Fibroblast of skin of left biceps (primary cell): Measurements from ENCODE around the gene ETV3.
A peak's percentile ranks its signal among the peaks of the same experiment; 100 is the strongest.

ENCODE experiments used
- DNase-seq, 2 experiments: peaks; one replicate each; pipeline ENCODE4 v3.0.0-alpha.2; 2013; ENCODE audit warnings: low read depth in 2 of 2

The ETV3 gene

DNA sequence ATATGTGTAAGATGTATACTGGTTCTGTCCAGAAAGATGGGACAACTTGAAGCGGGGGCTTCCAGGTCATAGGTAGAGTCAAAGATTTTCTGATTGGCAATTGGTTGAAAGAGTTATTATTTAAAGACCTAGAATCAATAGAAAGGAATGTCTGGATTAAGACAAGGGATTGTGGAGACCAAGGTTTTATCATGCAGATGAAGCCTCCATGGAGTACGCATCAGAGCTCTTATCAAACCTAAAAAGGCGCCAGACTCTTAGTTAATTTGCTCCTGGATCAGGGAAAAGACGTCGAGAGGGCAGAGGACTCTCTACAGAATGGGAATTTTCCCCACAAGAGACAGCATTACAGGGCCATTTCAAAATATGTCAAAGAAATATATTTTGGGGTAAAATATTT is 23.7 kb upstream of the ETV3 start:
- DNase-seq, result no peak

- no peak for DNase-seq
Measured at GRCh38 chr1:157158967-157159366, 20.8 kb upstream of the ETV3 start.

GRCh38 chr1:157157501-157158190 is 19.5 kb upstream of the ETV3 start:
- peak in 1 of 2 experiments; percentile 40 for DNase-seq

DNA sequence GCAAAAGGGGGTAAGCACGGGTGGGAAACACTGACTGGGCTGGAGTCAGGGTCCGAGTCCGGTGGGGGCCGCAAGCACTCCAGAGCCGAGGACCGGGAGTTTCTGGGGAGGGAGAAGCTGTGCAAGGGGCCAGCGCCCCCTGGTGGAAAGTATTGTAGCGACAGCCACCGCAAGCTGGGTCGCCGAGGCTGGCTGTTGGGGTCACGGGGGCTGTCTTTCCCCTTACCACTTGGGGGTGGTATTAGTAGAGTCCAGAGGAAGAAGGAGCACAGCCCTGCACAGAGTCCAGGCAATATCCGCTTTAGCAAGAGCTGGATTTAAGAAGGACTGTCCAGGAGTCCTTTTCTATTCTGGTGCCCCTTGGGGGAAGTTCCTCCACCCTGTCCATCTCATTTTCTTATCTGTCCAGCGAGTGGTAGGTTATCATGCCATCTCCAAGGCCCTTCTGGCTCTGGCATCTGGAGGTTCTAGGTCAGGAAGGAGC is 17.9 kb upstream of the ETV3 start:
- DNase-seq, result peak in 1 of 2 experiments; percentile 19

- no peak for DNase-seq
Measured at GRCh38 chr1:157155658-157156057, 17.5 kb upstream of the ETV3 start.

GRCh38 chr1:157154940-157155514 is 16.8 kb upstream of the ETV3 start:
- DNase-seq, result no peak

GRCh38 chr1:157154291-157154690 is 16.1 kb upstream of the ETV3 start:
- no peak for DNase-seq

DNA sequence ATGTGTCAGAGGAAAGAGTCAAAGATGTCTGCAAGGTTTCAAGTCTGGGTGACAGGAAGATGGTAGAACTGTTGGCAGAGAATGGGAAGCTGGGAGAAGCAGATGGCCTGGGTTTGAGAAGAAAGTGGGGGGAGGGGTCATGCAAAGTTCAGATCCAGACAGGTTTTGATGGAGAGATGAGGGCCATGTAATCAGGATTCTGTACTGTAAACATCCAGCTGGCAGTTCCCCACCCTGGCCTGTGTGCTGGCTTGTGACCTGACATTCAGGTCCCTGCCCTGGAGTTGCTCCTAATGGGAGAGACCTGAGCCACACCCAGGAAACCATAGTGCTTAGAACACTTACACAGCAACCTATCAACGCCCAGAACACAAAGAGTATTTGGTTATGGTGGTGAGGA is 15.6 kb upstream of the ETV3 start:
- DNase-seq, result no peak

- DNase-seq, result no peak
Measured at GRCh38 chr1:157152510-157152909, 14.3 kb upstream of the ETV3 start.

DNA sequence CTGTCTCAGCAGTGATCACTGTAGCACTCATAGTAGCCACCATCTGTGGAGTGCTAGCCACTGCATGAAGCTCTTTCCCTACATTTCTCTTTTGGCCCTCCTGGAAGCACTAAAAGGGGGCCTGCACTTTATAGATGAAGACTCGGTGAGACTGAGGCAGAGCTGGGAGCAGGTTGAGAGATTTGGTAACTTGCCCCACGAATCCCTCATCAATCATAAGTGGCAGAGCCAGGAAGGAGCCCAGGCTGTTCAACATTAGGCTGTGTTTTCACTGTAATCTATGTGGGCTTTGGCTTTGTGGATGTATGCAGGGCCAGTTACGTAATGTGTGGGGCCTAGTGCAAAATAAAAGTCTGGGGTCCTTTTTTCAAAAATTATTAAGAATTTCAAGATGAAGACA is 13.3 kb upstream of the ETV3 start:
- DNase-seq, result no peak

DNA sequence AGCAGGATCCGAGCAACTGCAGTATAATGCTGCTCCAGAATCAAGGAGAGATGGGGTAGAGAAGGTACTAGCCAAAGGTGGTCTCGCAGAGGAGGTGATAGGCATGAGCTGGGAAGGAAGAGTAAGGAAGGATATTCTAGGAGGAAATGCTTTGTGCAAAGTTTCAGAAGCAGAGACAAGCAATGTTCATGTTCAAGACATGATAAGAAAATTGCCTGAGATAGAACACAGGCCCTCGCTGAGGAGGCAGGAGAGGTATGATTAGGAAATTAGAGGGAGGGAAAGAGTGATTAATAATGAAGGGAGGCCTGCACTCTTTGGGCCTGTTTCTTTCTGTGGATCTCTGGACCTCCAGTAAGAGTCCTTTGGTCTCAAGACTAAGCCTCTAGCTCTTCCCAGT is 12.9 kb upstream of the ETV3 start:
- no peak for DNase-seq

DNA sequence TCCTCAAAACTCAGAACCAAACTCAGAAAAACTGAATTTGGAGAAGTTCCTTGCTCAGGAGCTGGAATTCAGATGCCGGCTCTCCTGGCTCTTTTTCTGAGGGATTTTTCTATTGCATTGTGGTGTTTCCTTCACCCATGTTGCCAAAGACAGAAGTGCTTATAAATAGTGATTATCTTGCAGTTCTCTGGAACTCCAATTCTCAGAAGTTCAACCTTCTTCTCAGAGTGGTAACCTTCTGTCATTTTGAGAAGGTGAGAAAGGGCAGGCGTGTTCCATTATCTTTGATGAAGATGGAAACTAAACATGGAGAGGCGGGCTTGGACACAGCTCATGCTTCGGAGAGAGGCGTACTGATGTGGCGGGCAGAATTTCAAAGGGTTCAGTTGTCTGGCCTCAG is 12.4 kb upstream of the ETV3 start:
- DNase-seq, result no peak

- DNase-seq, result no peak
Measured at GRCh38 chr1:157147906-157148700, 9.9 kb upstream of the ETV3 start.

DNA sequence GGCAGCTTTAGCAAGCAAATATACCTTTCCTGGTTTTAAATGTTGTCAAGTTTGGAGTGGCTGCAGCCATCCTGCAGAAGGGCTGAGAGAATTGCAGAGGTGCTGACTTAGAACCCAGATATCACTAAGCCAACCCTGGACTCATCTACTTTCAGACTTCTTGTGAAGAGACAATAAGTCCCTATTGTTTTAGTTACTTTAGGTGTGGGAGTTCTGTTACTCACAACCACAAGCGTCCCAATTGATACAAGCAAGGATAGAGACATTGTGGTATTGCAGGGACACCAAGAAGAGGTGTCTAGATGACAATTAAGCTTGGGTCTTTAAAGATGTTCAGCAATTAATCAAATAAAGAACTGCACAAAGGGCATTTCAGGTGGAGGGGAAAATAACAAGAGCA is 8.8 kb upstream of the ETV3 start:
- no peak for DNase-seq

DNA sequence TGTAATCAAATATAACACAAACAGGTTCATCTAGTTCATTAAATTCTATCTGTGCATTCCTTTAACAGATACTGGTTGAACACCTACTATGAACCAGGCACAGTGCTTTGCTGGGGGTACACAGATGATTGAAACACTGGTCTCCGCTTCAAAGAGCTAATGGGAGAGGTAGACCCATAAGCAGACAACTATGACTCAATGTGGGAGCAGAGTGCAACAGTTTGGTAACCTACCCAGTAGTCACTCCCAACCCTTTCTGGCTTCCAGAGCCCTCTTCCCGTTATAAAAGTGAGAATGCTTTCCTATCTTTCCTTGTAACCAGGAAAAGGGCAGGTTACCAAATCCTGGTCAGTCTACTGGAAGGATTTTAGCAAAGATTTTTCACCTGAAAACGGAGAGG is 8.0 kb upstream of the ETV3 start:
- DNase-seq, result no peak

- no peak for DNase-seq
Measured at GRCh38 chr1:157145076-157145475, 6.9 kb upstream of the ETV3 start.

GRCh38 chr1:157144509-157144908 is 6.3 kb upstream of the ETV3 start:
- no peak for DNase-seq

GRCh38 chr1:157142765-157143423 is 4.7 kb upstream of the ETV3 start:
- no peak for DNase-seq

- DNase-seq, result no peak
Measured at GRCh38 chr1:157142201-157142600, 4.0 kb upstream of the ETV3 start.

- no peak for DNase-seq
Measured at GRCh38 chr1:157141212-157141855, 3.1 kb upstream of the ETV3 start.

DNA sequence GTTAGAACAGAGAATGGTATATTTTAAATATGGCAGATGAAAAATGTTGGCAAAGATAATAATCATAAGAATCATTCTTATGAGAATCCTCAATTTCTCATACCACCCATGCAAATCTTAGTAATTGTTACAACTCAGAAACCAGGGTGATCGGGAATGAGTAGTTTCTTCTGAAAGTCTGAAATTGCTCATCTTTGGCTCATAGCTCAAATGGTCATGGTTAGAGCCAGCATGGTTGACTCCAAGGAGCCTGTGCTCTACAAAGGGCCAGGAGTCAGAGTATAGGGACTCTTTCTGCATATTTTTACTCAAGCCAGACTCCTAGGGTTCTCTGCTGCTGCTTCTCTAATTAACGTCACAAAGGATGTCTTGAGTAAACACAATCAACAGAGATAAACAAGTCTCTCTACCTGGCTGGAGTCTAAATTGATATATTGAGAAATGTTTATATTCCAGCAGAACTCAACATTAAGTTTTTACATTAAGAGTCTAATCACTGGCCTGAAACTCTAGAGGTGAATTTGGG is 1.9 kb upstream of the ETV3 start:
- DNase-seq, result no peak
